H4 (cell line): ENCODE results near the gene GRN. TPM values are rescaled to one million over a fixed set of nuclear protein-coding genes. Genes with fewer than 3 reads are reported as not detected.

Experiments used
- total RNA-seq: library from RNA; depleted of rRNA; stranded (reverse); fragments of >200 nt; shearing (Covaris generic); gene quantifications from 2 replicates; pipeline ENCODE4 v1.2.3, GENCODE V29; 2014; rRNA removed

Gene GRN
- total RNA-seq, 1 experiment from 2014 or later = 134 TPM

Other genes with a start within 250 kb of the GRN start
- 13.7 and 16.8 TPM in 2 replicates for gene HDAC5, start 221.7 kb upstream of the GRN start, total RNA-seq
- 4.0 and 7.0 TPM in 2 replicates for gene HROB, start 203.4 kb upstream of the GRN start, total RNA-seq
- not detected in 2 replicates for gene ASB16, start 174.6 kb upstream of the GRN start, total RNA-seq
- gene TMUB2, start 158.3 kb upstream of the GRN start, total RNA-seq = 16.4 and 19.1 TPM in 2 replicates
- gene ATXN7L3, start 145.4 kb upstream of the GRN start, total RNA-seq = 26.6 and 33.0 TPM in 2 replicates
- 36.4 and 40.3 TPM in 2 replicates for gene UBTF, start 125.6 kb upstream of the GRN start, total RNA-seq
- not detected in 2 replicates for gene SLC4A1, start 77.2 kb upstream of the GRN start, total RNA-seq
- not detected in 2 replicates for gene RUNDC3A, start 36.7 kb upstream of the GRN start, total RNA-seq
- gene SLC25A39, start 20.5 kb upstream of the GRN start, total RNA-seq = 90.3 and 108 TPM in 2 replicates
- 3.4 and 6.5 TPM in 2 replicates for gene FAM171A2, start 18.6 kb downstream of the GRN start, total RNA-seq
- 0.21 and 0.82 TPM in 2 replicates for gene ITGA2B, start 44.3 kb downstream of the GRN start, total RNA-seq
- gene GPATCH8, start 158.1 kb downstream of the GRN start, total RNA-seq = 7.4 and 15.0 TPM in 2 replicates
- 5.9 and 6.2 TPM in 2 replicates for gene FZD2, start 212.2 kb downstream of the GRN start, total RNA-seq